Gastroesophageal sphincter (tissue), 3 donors: ENCODE data around the gene HOXC12.

Experiments
- EP300 ChIP-seq: sonication (generic); formaldehyde crosslinking; IDR thresholded peaks from one replicate; pipeline ENCODE4 v1.6.1; 2017; ENCODE audit warnings: antibody characterized with exemption, mild to moderate bottlenecking
- POLR2A ChIP-seq, 2 donors: fragments of 450-650 bp; IDR thresholded peaks; one replicate each; pipeline ENCODE4 v1.6.1; 2017; ENCODE audit warnings: antibody characterized with exemption in 2 of 2, mild to moderate bottlenecking in 2 of 2, moderate library complexity in 1 of 2
- POLR2AphosphoS5 ChIP-seq: sonication (generic); formaldehyde crosslinking; IDR thresholded peaks from one replicate; pipeline ENCODE4 v1.6.1; 2017; ENCODE audit warnings: antibody characterized with exemption
- TF ChIP-seq, protein P1 (sequence below), 4 experiments: fragments of 200-600 bp in 2 of 4; fragments of 450-650 bp in 2 of 4; sonication (generic) in 1 of 4; IDR thresholded peaks; one replicate each; pipeline ENCODE4 v1.5.1; 2017 to 2019; ENCODE audit warnings: antibody characterized with exemption in 4 of 4, mild to moderate bottlenecking in 2 of 4, moderate library complexity in 2 of 4

DNA sequence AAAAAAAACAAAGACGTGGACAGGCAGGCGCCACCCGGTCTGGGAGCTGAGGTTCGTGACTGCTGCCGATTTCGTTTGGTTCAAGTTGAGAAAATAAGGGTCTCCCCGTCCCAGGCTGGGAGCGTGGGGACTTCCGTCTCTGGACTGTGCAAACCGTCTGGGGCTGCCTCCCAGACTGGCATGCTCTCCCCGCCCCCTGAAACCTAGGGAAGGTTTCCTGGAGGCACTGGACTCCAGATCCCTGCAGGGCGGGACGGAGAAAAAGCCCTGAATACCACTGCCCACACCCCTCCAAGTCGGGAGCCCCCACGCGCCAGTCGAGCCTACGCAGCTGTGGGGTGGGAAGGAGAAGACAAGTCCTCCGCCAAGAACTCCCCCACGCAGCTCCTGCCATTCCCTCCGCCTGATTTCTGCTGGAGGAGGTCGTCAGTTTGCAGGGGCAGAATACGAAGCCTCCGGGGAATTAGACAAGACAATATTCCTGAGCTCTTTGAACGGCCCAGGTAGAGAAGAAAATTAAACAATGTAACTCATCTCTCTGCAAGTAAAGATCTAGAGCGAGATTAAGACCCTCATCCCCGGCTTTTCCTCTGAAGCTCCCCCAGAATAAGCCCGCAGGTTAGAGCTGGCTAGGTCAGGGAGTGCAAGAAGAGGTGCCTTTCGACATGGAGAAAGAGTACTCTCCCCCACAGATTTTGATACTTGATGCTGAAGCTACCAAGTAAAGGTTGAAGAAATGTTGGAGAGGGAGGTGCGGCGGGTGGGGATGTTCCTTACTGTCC is 26.5 kb upstream of the HOXC12 start:
- TF ChIP-seq, protein P1, sequence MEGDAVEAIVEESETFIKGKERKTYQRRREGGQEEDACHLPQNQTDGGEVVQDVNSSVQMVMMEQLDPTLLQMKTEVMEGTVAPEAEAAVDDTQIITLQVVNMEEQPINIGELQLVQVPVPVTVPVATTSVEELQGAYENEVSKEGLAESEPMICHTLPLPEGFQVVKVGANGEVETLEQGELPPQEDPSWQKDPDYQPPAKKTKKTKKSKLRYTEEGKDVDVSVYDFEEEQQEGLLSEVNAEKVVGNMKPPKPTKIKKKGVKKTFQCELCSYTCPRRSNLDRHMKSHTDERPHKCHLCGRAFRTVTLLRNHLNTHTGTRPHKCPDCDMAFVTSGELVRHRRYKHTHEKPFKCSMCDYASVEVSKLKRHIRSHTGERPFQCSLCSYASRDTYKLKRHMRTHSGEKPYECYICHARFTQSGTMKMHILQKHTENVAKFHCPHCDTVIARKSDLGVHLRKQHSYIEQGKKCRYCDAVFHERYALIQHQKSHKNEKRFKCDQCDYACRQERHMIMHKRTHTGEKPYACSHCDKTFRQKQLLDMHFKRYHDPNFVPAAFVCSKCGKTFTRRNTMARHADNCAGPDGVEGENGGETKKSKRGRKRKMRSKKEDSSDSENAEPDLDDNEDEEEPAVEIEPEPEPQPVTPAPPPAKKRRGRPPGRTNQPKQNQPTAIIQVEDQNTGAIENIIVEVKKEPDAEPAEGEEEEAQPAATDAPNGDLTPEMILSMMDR (IDR thresholded peaks at IDR 0.05), result no peak
- TF ChIP-seq POLR2AphosphoS5 (no peak), POLR2A (IDR thresholded peaks at IDR 0.05) (no peak), EP300 (no peak)
